HL-60 (cell line): ENCODE data around the gene CPNE6.

Experiments used
- DNase-seq, 2 experiments: peaks; one replicate each; pipeline ENCODE4 v3.0.0-alpha.2; 2010 to 2020; ENCODE audit warnings: low read depth in 1 of 2, low spot score in 1 of 2
- H3K27ac ChIP-seq: fragments of 250-450 bp; sonication (Bioruptor Pico); replicated peaks from 2 replicates; pipeline ENCODE4 v1.5.1; 2020; ENCODE audit warnings: mild to moderate bottlenecking, moderate library complexity
- H3K27me3 ChIP-seq: fragments of 250-450 bp; sonication (Bioruptor Pico); 2 replicates; pipeline ENCODE4 v1.5.1; 2021; ENCODE audit warnings: mild to moderate bottlenecking, moderate library complexity; ENCODE audit not compliant: insufficient read depth, poor library complexity, severe bottlenecking
- H3K4me3 ChIP-seq: replicated peaks from 2 replicates; pipeline ENCODE4 v1.5.1; 2011; ENCODE audit warnings: mild to moderate bottlenecking, control low read depth, low read length; ENCODE audit not compliant: insufficient read depth
- GABPA ChIP-seq: IDR thresholded peaks from 2 replicates; pipeline ENCODE4 v1.6.1; 2012; ENCODE audit warnings: low read depth
- POLR2AphosphoS5 ChIP-seq: IDR thresholded peaks from 2 replicates; pipeline ENCODE4 v1.6.1; 2012; ENCODE audit warnings: low read depth
- REST ChIP-seq: IDR thresholded peaks from 2 replicates; pipeline ENCODE4 v1.6.1; 2012; ENCODE audit warnings: low read depth; ENCODE audit not compliant: insufficient replicate concordance
- SPI1 ChIP-seq: IDR thresholded peaks from 2 replicates; pipeline ENCODE4 v1.6.1; 2012; ENCODE audit warnings: low read depth, mild to moderate bottlenecking, borderline replicate concordance
- TF ChIP-seq, protein P1 (sequence below): IDR thresholded peaks from one replicate; pipeline ENCODE4 v1.5.1; 2011; ENCODE audit warnings: low read length, control low read depth, inconsistent platforms; ENCODE audit not compliant: insufficient read depth

CPNE6 gene

DNA sequence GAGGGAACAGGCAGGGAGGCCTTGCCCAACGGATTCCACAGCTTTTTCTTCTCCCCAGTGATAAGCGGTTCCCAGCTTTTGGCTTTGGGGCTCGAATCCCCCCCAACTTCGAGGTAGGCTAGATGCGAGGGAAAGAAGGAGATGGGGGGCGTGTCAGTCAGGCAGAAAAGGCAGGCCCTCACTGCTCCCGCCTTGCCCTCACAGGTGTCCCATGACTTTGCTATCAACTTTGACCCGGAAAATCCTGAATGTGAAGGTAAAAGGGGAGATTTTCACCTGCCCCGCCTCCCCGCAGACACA lies 4.9 kb downstream of the CPNE6 start:
- no peak overlapping the region for H3K27ac ChIP-seq
- no peak for DNase-seq
- H3K27me3 ChIP-seq = peaks cover 3% of the 10 kb centered on the region
- no peak overlapping the region for H3K4me3 ChIP-seq
- no peak for TF ChIP-seq POLR2AphosphoS5

- DNase-seq = no peak
- H3K4me3 ChIP-seq = no peak overlapping the region
- H3K27me3 ChIP-seq = peaks cover 11% of the 10 kb centered on the region
- TF ChIP-seq GABPA (no peak), POLR2AphosphoS5 (no peak), SPI1 (no peak), REST (no peak)
- TF ChIP-seq, protein P1, sequence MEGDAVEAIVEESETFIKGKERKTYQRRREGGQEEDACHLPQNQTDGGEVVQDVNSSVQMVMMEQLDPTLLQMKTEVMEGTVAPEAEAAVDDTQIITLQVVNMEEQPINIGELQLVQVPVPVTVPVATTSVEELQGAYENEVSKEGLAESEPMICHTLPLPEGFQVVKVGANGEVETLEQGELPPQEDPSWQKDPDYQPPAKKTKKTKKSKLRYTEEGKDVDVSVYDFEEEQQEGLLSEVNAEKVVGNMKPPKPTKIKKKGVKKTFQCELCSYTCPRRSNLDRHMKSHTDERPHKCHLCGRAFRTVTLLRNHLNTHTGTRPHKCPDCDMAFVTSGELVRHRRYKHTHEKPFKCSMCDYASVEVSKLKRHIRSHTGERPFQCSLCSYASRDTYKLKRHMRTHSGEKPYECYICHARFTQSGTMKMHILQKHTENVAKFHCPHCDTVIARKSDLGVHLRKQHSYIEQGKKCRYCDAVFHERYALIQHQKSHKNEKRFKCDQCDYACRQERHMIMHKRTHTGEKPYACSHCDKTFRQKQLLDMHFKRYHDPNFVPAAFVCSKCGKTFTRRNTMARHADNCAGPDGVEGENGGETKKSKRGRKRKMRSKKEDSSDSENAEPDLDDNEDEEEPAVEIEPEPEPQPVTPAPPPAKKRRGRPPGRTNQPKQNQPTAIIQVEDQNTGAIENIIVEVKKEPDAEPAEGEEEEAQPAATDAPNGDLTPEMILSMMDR = no peak
- no peak overlapping the region for H3K27ac ChIP-seq
These were observed 5.7 kb downstream of the CPNE6 start for GRCh38 chr14:24077086-24077485.

DNA sequence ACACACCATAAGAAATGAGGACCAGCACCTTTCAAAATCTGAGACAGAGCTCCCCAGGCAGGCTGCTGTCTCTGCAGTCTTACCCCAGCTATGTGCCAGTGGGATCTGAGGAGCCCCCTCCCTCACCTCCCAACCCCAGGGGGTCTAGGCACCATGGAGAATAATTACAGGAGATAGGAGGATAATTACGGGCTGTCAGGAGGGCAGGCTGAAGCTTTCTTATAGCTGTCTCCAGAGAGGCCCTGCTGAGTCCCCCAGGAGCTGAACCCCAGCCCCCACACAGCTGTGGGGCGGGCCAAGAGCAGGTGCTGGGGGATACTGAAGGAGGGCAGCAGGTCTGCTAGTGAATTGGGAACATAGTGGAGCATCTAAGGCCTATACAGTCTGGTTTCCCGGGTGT lies 6.8 kb downstream of the CPNE6 start:
- no peak overlapping the region for H3K4me3 ChIP-seq
- H3K27me3 ChIP-seq = peaks cover 17% of the 10 kb centered on the region
- TF ChIP-seq GABPA (no peak), POLR2AphosphoS5 (no peak), SPI1 (no peak), REST (no peak)
- TF ChIP-seq, protein P1 = no peak
- DNase-seq = no peak
- H3K27ac ChIP-seq = no peak overlapping the region

GRCh38 chr14:24079491-24080141 lies 8.3 kb downstream of the CPNE6 start:
- TF ChIP-seq GABPA = no peak
- peak; percentile 62 for TF ChIP-seq POLR2AphosphoS5
- TF ChIP-seq SPI1 = peak; percentile 95
- H3K27me3 ChIP-seq = peaks cover 21% of the 10 kb centered on the region
- H3K27ac ChIP-seq = no peak overlapping the region
- no peak overlapping the region for H3K4me3 ChIP-seq
- peak; percentile 51 to 73 for DNase-seq

- H3K27me3 ChIP-seq = peaks cover 21% of the 10 kb centered on the region
- no peak overlapping the region for H3K4me3 ChIP-seq
- no peak for DNase-seq
- H3K27ac ChIP-seq = no peak overlapping the region
- TF ChIP-seq POLR2AphosphoS5 = no peak
These were observed 8.8 kb downstream of the CPNE6 start for GRCh38 chr14:24080142-24080530.
